Activated CD8-positive, alpha-beta memory T cell treated with anti-CD3 and anti-CD28 coated beads, Interleukin-2, amount 50 U/mL, for 24 hours (primary cell): ENCODE data around the gene CD99L2.

ENCODE experiments used
- DNase-seq: peaks from one replicate; pipeline ENCODE4 v3.0.0-alpha.2; 2020; ENCODE audit errors: extremely low read depth

The CD99L2 gene

DNA sequence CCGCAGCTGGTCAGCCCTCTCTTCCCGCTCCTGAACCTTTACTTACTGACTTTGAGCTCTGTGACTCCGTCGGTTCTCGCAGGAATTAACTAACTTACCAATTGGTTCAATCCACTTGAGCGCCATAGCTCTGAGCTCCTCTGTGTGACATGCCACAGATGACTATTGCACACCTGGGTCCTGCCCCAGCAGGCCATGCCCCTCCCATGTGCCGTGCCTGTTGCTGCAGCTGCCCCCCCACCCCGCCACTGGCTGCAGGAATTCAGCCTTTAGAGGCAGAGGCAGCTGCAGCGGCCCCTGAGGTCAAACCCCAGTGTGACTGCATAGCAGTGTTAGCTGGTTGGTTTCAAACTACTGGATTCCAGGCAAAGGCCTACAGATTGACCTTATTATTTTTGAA is 134.7 kb downstream of the CD99L2 start:
- DNase-seq, result no peak

DNA sequence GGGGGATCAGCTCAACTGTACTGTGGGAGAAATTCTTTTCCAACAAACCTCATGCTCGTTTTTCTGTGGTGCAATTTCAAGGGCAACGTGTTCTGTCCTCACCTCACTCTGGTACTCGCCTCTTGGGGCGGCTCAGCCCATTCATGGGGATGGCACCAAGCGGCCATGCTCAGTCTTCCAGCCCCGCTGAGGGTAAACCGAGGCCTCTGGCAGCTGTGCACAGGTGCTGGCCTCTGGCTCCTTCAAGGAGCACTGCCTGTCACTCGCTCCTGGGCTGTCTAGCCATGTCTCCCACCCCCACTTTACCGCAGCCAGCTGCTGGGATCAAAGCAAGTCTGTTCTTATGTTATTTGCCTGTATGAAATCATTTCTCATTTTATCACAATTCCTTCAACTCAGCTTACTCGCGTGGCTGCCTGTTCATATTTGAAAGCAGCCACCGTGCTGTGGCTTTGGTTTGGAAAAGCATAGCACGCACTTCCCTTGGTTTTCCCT is 135.1 kb downstream of the CD99L2 start:
- no peak for DNase-seq

DNA sequence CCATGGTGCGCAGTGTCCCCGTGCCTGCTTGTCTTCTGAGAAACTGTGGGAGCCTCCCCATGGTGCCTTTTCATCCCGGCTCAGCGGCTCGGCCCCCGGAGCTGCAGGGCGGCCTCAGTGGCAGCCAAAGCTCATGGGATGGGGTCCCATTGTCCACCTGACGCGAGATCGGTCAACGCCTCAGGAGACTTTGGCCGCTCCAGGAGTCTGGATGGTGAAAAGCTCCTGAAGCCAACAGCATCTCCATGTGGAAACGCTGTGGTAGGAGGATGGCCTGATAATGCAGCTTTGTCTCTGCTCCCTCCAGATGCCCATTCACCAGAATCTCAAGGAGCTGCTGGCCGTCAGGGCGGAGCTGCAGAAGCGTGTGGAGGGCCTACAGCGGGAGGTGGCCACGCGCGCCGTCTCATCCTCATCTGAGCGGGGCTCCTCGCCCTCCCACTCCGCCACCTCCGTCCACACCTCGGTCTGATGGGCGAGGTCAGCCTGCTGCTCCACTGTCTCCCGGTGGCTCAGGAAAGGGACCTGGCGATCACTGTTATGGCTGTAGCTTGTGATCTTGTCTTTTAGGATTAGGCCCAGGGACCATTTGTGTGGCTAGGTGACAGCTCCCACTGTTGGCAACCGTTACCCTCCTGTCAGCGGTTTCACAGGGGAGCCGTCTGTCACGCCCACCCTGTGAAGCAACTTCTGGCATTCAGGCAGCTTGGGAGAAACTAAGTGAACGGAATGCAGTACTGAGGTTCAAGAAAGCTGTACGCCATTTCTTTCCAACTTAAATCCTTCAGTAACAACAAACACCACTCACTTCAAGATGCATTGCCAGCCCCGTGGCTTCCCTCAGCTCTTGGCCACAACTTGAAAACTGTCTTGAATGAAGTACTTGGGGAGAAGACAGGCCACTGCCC is 136.0 kb downstream of the CD99L2 start:
- no peak for DNase-seq

DNA sequence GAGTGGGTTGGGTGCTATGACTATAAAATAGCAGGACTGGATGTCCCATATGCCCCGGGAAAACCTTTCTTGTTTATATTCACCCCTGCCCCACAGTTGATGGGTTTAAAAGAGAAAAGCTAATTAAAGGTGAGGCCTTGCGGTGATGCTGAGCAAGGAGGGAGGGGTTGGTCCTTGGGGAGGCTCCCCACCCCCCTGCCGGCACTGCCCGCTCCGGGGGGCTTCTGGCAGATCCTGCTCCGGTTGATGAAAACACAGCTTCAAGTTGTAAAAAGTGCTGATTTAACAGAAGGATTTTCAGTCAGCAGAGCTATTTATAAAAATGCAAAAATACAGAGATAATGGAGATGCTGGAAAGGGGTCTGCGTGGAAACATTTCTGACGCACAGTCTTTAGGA is 136.7 kb downstream of the CD99L2 start:
- DNase-seq, result no peak

GRCh38 chrX:150761176-150761818 is 137.2 kb downstream of the CD99L2 start:
- no peak for DNase-seq

DNA sequence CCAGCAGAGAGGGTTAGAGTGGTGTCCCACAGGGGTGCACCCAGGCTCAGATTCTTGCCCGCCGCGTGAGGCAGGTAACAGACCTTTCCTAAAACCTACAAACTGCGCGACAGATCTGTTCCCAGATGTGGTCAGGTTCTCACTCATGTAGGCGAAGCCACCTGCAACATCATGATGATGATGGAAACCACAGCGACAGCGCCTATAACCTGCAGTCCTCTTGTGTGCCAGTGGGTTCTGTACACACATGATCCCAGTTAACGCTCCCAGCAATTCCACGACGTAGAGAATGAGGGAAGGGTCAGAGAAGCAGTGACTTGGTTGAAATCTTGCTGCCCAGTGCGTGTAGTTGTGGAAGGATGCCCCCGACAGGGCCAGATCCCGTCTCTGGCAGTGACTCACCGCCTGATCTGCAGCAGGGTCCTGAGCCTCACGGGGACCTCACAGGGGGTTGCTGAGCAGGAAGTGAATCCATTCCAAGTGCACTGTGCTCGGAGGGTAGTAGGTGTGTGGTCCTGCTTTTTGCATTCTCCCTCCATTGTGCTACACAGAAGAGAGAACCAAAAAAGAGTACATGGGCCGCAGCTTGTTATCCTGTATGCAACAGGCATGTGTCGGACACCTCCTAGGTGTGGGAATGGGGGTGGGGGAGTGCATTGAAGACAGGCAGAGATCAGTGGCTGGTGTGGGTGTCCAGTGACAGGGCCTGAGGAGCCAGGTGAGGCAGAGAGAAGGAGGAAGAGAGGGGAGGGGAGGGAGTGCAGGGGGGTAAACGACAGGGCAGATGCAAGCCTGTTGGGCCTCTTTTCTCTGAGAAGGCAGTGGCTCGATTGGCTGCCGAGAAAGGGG is 138.7 kb downstream of the CD99L2 start:
- DNase-seq, result no peak

GRCh38 chrX:150757371-150757770 is 141.1 kb downstream of the CD99L2 start:
- DNase-seq, result no peak

GRCh38 chrX:150753968-150754367 is 144.5 kb downstream of the CD99L2 start:
- no peak for DNase-seq

DNA sequence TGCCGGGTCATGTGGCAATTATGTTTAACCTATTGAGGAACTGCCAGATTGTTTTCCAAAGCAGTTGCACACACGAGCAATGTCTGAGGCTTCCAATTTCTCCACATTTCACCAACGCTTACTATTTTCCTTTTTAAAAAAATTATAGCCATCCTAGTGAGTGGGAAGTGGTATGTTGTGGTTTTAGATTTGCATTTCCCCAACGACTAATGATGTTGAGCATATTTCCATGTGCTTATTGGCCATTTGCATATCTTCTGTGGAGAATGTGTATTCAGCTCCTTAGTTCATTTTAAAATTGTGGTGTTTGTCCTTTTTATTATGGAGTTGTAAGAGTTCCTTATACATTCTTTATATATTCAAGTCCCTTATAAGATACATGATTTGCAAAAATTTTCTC is 145.1 kb downstream of the CD99L2 start:
- no peak for DNase-seq

DNA sequence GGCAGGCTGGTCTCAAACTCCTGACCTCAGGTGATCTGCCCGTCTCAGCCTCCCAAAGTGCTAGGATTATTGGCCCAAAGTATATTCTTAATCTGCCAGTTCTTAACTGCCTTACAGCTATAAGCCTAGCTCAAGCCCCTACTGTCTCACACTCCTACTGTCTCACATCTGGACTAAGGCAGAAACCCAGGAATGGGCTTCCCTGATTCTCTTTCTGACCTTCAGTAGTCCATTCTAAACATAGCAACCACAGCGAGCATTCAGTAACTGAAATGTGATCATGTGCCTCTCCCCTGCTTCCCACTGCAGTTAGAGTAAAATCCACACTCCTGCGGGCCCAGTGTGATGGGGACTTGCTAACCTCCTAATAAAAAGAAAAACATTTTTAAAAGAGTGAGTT is 146.3 kb downstream of the CD99L2 start:
- DNase-seq, result no peak

- no peak for DNase-seq
Observed at GRCh38 chrX:150736475-150736874, 162.0 kb downstream of the CD99L2 start.

DNA sequence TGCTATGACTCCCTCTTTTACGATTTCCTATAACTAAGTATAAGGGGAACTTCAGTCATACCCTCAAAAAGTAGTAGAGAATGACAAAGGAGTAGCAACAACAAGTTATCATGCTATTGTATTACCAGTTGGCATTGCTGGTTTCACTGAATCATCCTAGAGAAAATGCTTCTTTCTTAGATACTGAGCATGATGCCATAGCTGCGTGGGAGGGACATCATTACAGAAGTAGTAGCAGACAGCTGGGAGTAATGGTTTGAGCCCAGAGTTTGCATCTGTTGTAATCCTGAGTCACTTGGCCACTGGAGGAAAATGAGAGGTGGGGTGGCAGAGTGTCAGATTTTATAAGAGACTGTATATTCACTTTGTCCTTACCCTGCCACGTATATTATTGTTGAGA is 166.7 kb downstream of the CD99L2 start:
- DNase-seq, result peak; percentile 37

GRCh38 chrX:150730719-150731118 is 167.7 kb downstream of the CD99L2 start:
- DNase-seq, result no peak

DNA sequence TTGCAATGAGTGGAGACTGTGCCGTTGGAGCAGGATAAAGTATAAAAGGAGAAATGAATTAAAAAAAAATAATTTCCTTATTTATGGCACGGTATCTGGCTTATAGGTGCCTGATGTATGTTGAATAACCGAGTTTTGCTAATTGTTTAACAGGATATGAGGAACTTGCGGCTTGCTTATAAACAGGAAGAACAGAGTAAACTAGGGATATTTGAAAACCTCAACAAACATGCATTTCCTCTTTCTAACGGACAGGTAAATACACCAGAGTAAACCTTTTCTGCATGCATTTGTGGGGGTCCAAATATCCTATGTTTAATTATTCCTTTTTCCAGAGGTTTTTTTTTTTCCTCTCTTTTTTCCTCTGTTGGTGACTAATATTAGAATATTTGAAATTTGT is 168.5 kb downstream of the CD99L2 start:
- no peak for DNase-seq

GRCh38 chrX:150719621-150720020 is 178.8 kb downstream of the CD99L2 start:
- no peak for DNase-seq
